Measurements from ENCODE around the gene PEX19.

Gene PEX19

DNA sequence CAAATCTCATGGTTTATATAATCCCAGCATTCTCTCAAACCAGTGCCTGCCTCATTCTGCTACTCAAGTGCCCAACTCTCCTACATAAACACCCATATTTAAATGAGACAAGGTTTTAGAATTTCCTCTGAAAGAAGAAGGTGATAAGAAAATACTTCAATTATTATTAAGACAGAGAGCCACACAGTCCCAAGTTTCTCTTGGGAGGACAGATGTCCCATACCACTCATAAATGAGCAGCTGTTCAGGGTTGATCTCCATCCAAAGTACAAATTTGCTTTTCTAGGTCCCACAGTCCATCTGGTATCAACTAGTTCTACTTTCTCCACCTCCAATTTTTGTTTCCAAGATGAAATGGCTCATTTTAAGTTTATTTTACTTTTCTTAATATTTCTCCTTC is 33.9 kb downstream of the PEX19 start:
- no peak for TF ChIP-seq MYC (IDR thresholded peaks at IDR 0.05; ENCODE audit: low read depth, low read length)
- no peak for TF ChIP-seq MAX (IDR thresholded peaks at IDR 0.05; ENCODE audit: low read depth, low read length)
- no peak for TF ChIP-seq POLR2A (IDR thresholded peaks at IDR 0.05; ENCODE audit: extremely low read depth, insufficient read length)
- no peak for TF ChIP-seq CTCF (IDR thresholded peaks at IDR 0.05; ENCODE audit: low read depth, low read length)
- H3K4me3 ChIP-seq (ENCODE audit: low read depth, low read length), result no peak overlapping the region
- DNase-seq (ENCODE audit: low read depth), result no peak

- H3K4me3 ChIP-seq (ENCODE audit: low read depth, low read length), result no peak overlapping the region
- no peak for TF ChIP-seq POLR2A (IDR thresholded peaks at IDR 0.05; ENCODE audit: extremely low read depth, insufficient read length)
- no peak for TF ChIP-seq MYC (IDR thresholded peaks at IDR 0.05; ENCODE audit: low read depth, low read length)
- TF ChIP-seq MAX (IDR thresholded peaks at IDR 0.05; ENCODE audit: low read depth, low read length), result no peak
- no peak for TF ChIP-seq CTCF (IDR thresholded peaks at IDR 0.05; ENCODE audit: low read depth, low read length)
- no peak for DNase-seq (ENCODE audit: low read depth)
Observed at GRCh38 chr1:160247053-160247452, 37.9 kb downstream of the PEX19 start.

DNA sequence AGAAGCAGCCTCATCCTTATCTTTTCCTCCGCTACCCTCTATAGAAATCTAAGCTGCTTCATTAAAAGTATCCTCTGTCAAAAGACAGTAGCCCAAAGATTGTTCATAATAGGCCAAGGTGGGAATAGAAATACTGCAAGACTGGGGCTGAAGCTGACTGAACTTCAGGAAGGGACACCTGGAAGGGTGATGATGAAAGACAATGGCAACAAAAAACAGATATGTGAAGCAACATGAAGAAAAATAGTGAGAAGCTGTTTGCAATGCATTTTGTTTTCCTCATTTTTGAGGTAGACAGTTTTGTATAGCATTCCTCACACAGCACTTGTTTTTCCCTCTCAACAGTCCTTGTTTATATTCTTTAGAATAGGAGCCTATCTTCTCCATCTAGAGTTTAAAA is 39.5 kb downstream of the PEX19 start:
- H3K4me3 ChIP-seq (ENCODE audit: low read depth, low read length), result no peak overlapping the region
- no peak for DNase-seq (ENCODE audit: low read depth)
- TF ChIP-seq MYC (IDR thresholded peaks at IDR 0.05; ENCODE audit: low read depth, low read length), result no peak
- TF ChIP-seq CTCF (IDR thresholded peaks at IDR 0.05; ENCODE audit: low read depth, low read length), result no peak
- no peak for TF ChIP-seq POLR2A (IDR thresholded peaks at IDR 0.05; ENCODE audit: extremely low read depth, insufficient read length)
- no peak for TF ChIP-seq MAX (IDR thresholded peaks at IDR 0.05; ENCODE audit: low read depth, low read length)

GRCh38 chr1:160244209-160244608 is 40.7 kb downstream of the PEX19 start:
- H3K4me3 ChIP-seq (ENCODE audit: low read depth, low read length), result no peak overlapping the region
- no peak for TF ChIP-seq MYC (IDR thresholded peaks at IDR 0.05; ENCODE audit: low read depth, low read length)
- no peak for TF ChIP-seq MAX (IDR thresholded peaks at IDR 0.05; ENCODE audit: low read depth, low read length)
- no peak for TF ChIP-seq POLR2A (IDR thresholded peaks at IDR 0.05; ENCODE audit: extremely low read depth, insufficient read length)
- no peak for TF ChIP-seq CTCF (IDR thresholded peaks at IDR 0.05; ENCODE audit: low read depth, low read length)
- DNase-seq (ENCODE audit: low read depth), result no peak

DNA sequence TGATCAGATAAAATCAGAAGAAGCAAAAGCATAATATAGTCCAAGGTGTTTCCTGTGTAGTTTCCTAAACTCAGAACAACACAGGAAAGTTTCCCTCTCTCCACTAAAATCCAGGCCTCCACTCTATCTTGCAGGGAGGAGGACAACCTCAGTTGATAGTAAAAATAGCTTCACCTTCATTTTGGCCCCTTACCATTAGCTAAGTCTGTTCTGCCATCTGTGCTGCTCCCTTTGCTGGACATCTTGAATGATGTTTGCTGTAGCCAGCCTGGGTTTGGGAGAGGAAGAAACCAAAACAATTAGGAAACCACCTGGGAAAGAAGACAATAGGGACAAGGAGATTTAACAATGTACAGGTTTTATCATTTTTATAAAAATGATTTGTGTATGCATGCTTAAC is 41.2 kb downstream of the PEX19 start:
- TF ChIP-seq CTCF (IDR thresholded peaks at IDR 0.05; ENCODE audit: low read depth, low read length) (no peak), MAX (IDR thresholded peaks at IDR 0.05; ENCODE audit: low read depth, low read length) (no peak), POLR2A (IDR thresholded peaks at IDR 0.05; ENCODE audit: extremely low read depth, insufficient read length) (no peak), MYC (IDR thresholded peaks at IDR 0.05; ENCODE audit: low read depth, low read length) (no peak)
- no peak overlapping the region for H3K4me3 ChIP-seq (ENCODE audit: low read depth, low read length)
- no peak for DNase-seq (ENCODE audit: low read depth)
